A375 (cell line): ENCODE data around the gene IGHMBP2. TPM values are rescaled to one million over a fixed set of nuclear protein-coding genes. Genes with fewer than 3 reads are reported as not detected.

Source experiments
- total RNA-seq: library from RNA; depleted of rRNA; stranded (reverse); fragments of >200 nt; shearing (Covaris generic); gene quantifications from 2 replicates; pipeline ENCODE4 v1.2.3, GENCODE V29; 2014; rRNA removed

Gene IGHMBP2
- 15.4 and 16.1 TPM in 2 replicates for total RNA-seq

DNA sequence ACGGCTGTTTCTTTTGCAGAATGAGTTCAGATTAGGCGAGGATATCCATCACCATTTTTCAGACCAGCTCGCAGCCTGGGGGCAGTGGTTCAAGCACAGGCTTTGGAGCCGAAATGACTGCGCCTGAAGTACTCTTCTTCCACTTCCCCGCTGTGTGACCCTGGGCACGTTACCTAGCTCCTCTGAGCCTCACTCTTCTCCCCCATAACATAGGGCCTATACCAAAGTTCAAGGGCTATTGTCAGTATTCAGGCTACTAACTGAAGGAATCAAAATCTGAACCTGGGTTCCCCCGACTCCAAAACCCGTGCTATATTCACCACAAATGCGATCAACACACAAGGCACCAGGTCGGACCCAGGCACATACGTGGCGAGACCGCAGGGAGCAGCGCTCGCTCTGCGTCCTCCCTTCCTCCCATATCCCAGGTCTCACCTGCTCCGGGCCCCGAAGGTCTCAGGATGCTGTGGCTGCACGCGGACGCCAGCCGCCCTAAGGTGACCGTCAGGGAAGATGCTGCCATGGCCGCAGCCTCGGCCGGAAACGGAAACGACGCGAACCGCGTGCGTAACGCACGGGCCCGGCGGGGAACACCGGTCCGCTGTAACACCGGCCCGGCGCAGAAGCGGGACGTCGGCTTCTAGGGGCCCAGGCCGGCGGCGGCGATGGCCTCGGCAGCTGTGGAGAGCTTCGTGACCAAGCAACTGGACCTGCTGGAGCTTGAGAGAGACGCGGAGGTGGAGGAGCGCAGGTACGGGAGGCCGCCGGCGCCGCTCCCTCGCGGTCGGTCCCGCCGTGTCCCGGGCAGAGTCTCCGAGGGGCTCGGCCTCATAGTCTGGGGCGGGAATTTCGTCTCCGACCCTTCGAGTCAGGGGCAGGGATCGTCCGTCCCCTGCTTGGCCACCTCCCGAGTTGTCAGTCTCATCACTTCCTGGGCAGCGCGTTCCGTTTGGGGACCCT, at the start of gene IGHMBP2, which contains the start of gene MRPL21:
Gene IGHMBP2 (plus strand): TSS at position 604 of the 960 bp plus-strand sequence. CDS start 62 bp downstream, at position 666.
Gene MRPL21 (minus strand): TSS at position 545 of the 960 bp plus-strand sequence. CDS start 22 bp downstream, at position 523.

DNA sequence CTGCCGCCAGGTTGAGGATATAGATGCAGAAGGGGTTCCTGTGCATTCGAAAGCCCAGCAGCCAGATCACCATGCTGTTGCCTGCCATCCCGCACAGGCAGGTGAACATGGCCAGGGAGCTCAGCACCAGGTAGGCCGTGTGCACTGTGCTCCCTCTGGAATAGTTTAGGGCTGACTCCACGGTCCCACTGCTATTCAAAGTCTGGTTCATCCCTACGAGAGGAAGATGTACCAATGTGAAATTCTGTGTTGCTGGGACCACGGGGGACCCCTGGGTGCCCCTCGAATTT, 77.0 kb downstream of the IGHMBP2 start, which contains the start of gene MRGPRD:
Gene MRGPRD (minus strand): TSS at position 211 of the 290 bp plus-strand sequence. CDS start 0 bp downstream, at position 211.

Other genes with a start within 250 kb of the IGHMBP2 start
- 1.2 TPM in 1 of 2 replicates, not detected in the other for gene GAL, start 219.3 kb upstream of the IGHMBP2 start, total RNA-seq
- 4.0 and 6.6 TPM in 2 replicates for gene TESMIN, start 152.4 kb upstream of the IGHMBP2 start, total RNA-seq
- 11.8 and 12.2 TPM in 2 replicates for gene CPT1A, start 62.0 kb upstream of the IGHMBP2 start, total RNA-seq
- 122 and 149 TPM in 2 replicates for gene MRPL21, start 59 bp upstream of the IGHMBP2 start, total RNA-seq
- not detected in 2 replicates for gene MRGPRD, start 77.1 kb downstream of the IGHMBP2 start, total RNA-seq
- 0.15 TPM in 1 of 2 replicates, not detected in the other for gene MRGPRF, start 109.4 kb downstream of the IGHMBP2 start, total RNA-seq
- gene TPCN2, start 145.0 kb downstream of the IGHMBP2 start, total RNA-seq = 7.1 and 7.3 TPM in 2 replicates